ENCODE data around the gene METTL16.

Gene METTL16

GRCh38 chr17:2387086-2388019, 124.3 kb downstream of the METTL16 start:
- H3K79me2 ChIP-seq (ENCODE audit: insufficient read depth, low read length), result peaks cover 20% of the 10 kb centered on the region; the same call in 1 of the 2 replicates
- peaks cover 12% of the 10 kb centered on the region for H3K4me1 ChIP-seq (ENCODE audit: insufficient read depth, low read length, poor library complexity, severe bottlenecking)
- TF ChIP-seq EZH2phosphoT487 (IDR thresholded peaks at IDR 0.05; ENCODE audit: borderline replicate concordance) (no peak), CTCF (conservative IDR thresholded peaks at IDR 0.05; ENCODE audit: low read length) (no peak)
- peaks cover 19% of the 10 kb centered on the region for H4K20me1 ChIP-seq (ENCODE audit: insufficient read depth, low read length, poor library complexity, severe bottlenecking)
- H3K9me3 ChIP-seq (ENCODE audit: insufficient read depth, low read depth, low read length), result no peaks in the 10 kb centered on the region
- H3F3A ChIP-seq (ENCODE audit: low read depth), result no peaks in the 10 kb centered on the region
- H2AFZ ChIP-seq (ENCODE audit: low read length), result no peak overlapping the region
- no peak overlapping the region for H3K4me2 ChIP-seq (ENCODE audit: low read depth, low read length, poor library complexity, severe bottlenecking)
- H3K36me3 ChIP-seq (ENCODE audit: insufficient read depth, low read length), result peaks cover 14% of the 10 kb centered on the region; the same call in 1 of the 2 replicates
- no peak overlapping the region for H3K9ac ChIP-seq (ENCODE audit: low read depth, low read length, poor library complexity, severe bottlenecking)
- H3K9me2 ChIP-seq (replicated peaks; ENCODE audit: low read depth, low read length), result no peaks in the 10 kb centered on the region
- no peak overlapping the region for H3K4me3 ChIP-seq (ENCODE audit: low read length, poor library complexity, severe bottlenecking)
- H3K27me3 ChIP-seq (ENCODE audit: insufficient read depth, low read length, poor library complexity, severe bottlenecking), result no peaks in the 10 kb centered on the region

- Histone ChIP-seq H3K4me3 (ENCODE audit: low read length, poor library complexity, severe bottlenecking) (no peak overlapping the region), H3K79me2 (ENCODE audit: insufficient read depth, low read length) (peaks cover 16% of the 10 kb centered on the region; the same call in 1 of the 2 replicates), H3K9ac (ENCODE audit: low read depth, low read length, poor library complexity, severe bottlenecking) (no peak overlapping the region), H3K27me3 (ENCODE audit: insufficient read depth, low read length, poor library complexity, severe bottlenecking) (no peaks in the 10 kb centered on the region), H2AFZ (ENCODE audit: low read length) (no peak overlapping the region), H3K9me2 (replicated peaks; ENCODE audit: low read depth, low read length) (no peaks in the 10 kb centered on the region), H3K36me3 (ENCODE audit: insufficient read depth, low read length) (peaks cover 14% of the 10 kb centered on the region; the same call in 1 of the 2 replicates), H3K4me2 (ENCODE audit: low read depth, low read length, poor library complexity, severe bottlenecking) (no peak overlapping the region), H3K4me1 (ENCODE audit: insufficient read depth, low read length, poor library complexity, severe bottlenecking) (peaks cover 4% of the 10 kb centered on the region), H4K20me1 (ENCODE audit: insufficient read depth, low read length, poor library complexity, severe bottlenecking) (peaks cover 14% of the 10 kb centered on the region), H3F3A (ENCODE audit: low read depth) (no peaks in the 10 kb centered on the region), H3K9me3 (ENCODE audit: insufficient read depth, low read depth, low read length) (no peaks in the 10 kb centered on the region)
- TF ChIP-seq EZH2phosphoT487 (IDR thresholded peaks at IDR 0.05; ENCODE audit: borderline replicate concordance) (no peak), CTCF (conservative IDR thresholded peaks at IDR 0.05; ENCODE audit: low read length) (no peak)
Measured at GRCh38 chr17:2386400-2387085, 125.1 kb downstream of the METTL16 start.

GRCh38 chr17:2385240-2386210, 126.2 kb downstream of the METTL16 start:
- no peak overlapping the region for H3K4me2 ChIP-seq (ENCODE audit: low read depth, low read length, poor library complexity, severe bottlenecking)
- no peaks in the 10 kb centered on the region for H3K9me2 ChIP-seq (replicated peaks; ENCODE audit: low read depth, low read length)
- H3K27me3 ChIP-seq (ENCODE audit: insufficient read depth, low read length, poor library complexity, severe bottlenecking), result no peaks in the 10 kb centered on the region
- TF ChIP-seq CTCF (conservative IDR thresholded peaks at IDR 0.05; ENCODE audit: low read length), result no peak
- TF ChIP-seq EZH2phosphoT487 (IDR thresholded peaks at IDR 0.05; ENCODE audit: borderline replicate concordance), result no peak
- no peaks in the 10 kb centered on the region for H3K4me1 ChIP-seq (ENCODE audit: insufficient read depth, low read length, poor library complexity, severe bottlenecking)
- H3K36me3 ChIP-seq (ENCODE audit: insufficient read depth, low read length), result peaks cover 14% of the 10 kb centered on the region; the same call in 1 of the 2 replicates
- H3K9me3 ChIP-seq (ENCODE audit: insufficient read depth, low read depth, low read length), result no peaks in the 10 kb centered on the region
- no peaks in the 10 kb centered on the region for H3F3A ChIP-seq (ENCODE audit: low read depth)
- H2AFZ ChIP-seq (ENCODE audit: low read length), result no peak overlapping the region
- H3K79me2 ChIP-seq (ENCODE audit: insufficient read depth, low read length), result peaks cover 7% of the 10 kb centered on the region; the same call in 1 of the 2 replicates
- peaks cover 5% of the 10 kb centered on the region for H4K20me1 ChIP-seq (ENCODE audit: insufficient read depth, low read length, poor library complexity, severe bottlenecking)
- no peak overlapping the region for H3K4me3 ChIP-seq (ENCODE audit: low read length, poor library complexity, severe bottlenecking)
- no peak overlapping the region for H3K9ac ChIP-seq (ENCODE audit: low read depth, low read length, poor library complexity, severe bottlenecking)
